IMR-90 (cell line): Measurements from ENCODE around the gene TENM4.

ENCODE experiments used
- BHLHE40 ChIP-seq: fragments of 150-350 bp; IDR thresholded peaks from 2 replicates; pipeline ENCODE4 v1.6.1; 2016; ENCODE audit warnings: mild to moderate bottlenecking, low read depth, low read length
- CEBPB ChIP-seq: IDR thresholded peaks from 2 replicates; pipeline ENCODE4 v1.6.1; 2012; ENCODE audit warnings: low read depth, low read length, improper control_type of control experiment
- CTCF ChIP-seq: conservative IDR thresholded peaks from 2 replicates; pipeline ENCODE4 v1.5.1; 2012; ENCODE audit warnings: mild to moderate bottlenecking, low read depth, low read length, improper control_type of control experiment
- ELK1 ChIP-seq: fragments of 150-350 bp; IDR thresholded peaks from 2 replicates; pipeline ENCODE4 v1.6.1; 2016; ENCODE audit warnings: low read depth, mild to moderate bottlenecking, low read length, moderate library complexity, borderline replicate concordance
- FOS ChIP-seq: fragments of 150-350 bp; IDR thresholded peaks from 2 replicates; pipeline ENCODE4 v1.6.1; 2016; ENCODE audit warnings: low read depth, low read length
- POLR2A ChIP-seq: IDR thresholded peaks from 2 replicates; pipeline ENCODE4 v1.6.1; 2012; ENCODE audit warnings: mild to moderate bottlenecking, low read depth, low read length
- RAD21 ChIP-seq: IDR thresholded peaks from 2 replicates; pipeline ENCODE4 v1.6.1; 2012; ENCODE audit warnings: low read length, improper control_type of control experiment
- RCOR1 ChIP-seq: IDR thresholded peaks from 2 replicates; pipeline ENCODE4 v1.6.1; 2012; ENCODE audit warnings: mild to moderate bottlenecking, low read length, improper control_type of control experiment; ENCODE audit not compliant: insufficient replicate concordance
- SMC3 ChIP-seq: fragments of 150-350 bp; IDR thresholded peaks from 2 replicates; pipeline ENCODE4 v1.6.1; 2016; ENCODE audit warnings: low read depth, mild to moderate bottlenecking, antibody characterized with exemption, low read length, moderate library complexity
- USF2 ChIP-seq: fragments of 150-350 bp; IDR thresholded peaks from 2 replicates; pipeline ENCODE4 v1.6.1; 2017; ENCODE audit warnings: mild to moderate bottlenecking, antibody characterized with exemption, low read length, low read depth

- TF ChIP-seq CTCF: no peak
- no peak for TF ChIP-seq POLR2A
- TF ChIP-seq CEBPB: no peak
- TF ChIP-seq FOS: no peak
- no peak for TF ChIP-seq RAD21
- TF ChIP-seq ELK1: no peak
- TF ChIP-seq RCOR1: no peak
- TF ChIP-seq BHLHE40: no peak
- TF ChIP-seq SMC3: no peak
- TF ChIP-seq USF2: no peak
These were observed 791.2 kb downstream of the TENM4 start for GRCh38 chr11:78649361-78650215.
